Skeletal muscle tissue (tissue), 4 donors: ENCODE data around the gene DNAJC1. TPM values are rescaled to one million over a fixed set of nuclear protein-coding genes. Genes with fewer than 3 reads are reported as not detected.
"Not testable (repeated sequence)": the region's sequence is repeated elsewhere in the genome, so short reads cannot be mapped to it uniquely, and the experiment has no call there.

Source experiments
- H3K27ac ChIP-seq: one replicate; pipeline ENCODE4 v1.7.0; 2013; ENCODE audit warnings: mild to moderate bottlenecking, low read depth, low read length, inconsistent platforms
- H3K27me3 ChIP-seq, 3 donors: one replicate each; pipeline ENCODE4 v1.7.0; 2013; ENCODE audit warnings: low read length in 3 of 3; ENCODE audit not compliant: control insufficient read depth in 3 of 3, insufficient read depth in 3 of 3
- H3K36me3 ChIP-seq, 3 donors: one replicate each; pipeline ENCODE4 v1.7.0; 2013; ENCODE audit warnings: low read length in 3 of 3; ENCODE audit not compliant: control insufficient read depth in 3 of 3, insufficient read depth in 3 of 3
- H3K4me1 ChIP-seq, 3 donors: one replicate each; pipeline ENCODE4 v1.7.0; 2013; ENCODE audit warnings: low read length in 3 of 3, mild to moderate bottlenecking in 3 of 3; ENCODE audit not compliant: control insufficient read depth in 3 of 3, insufficient read depth in 3 of 3
- H3K4me3 ChIP-seq, 3 donors: one replicate each; pipeline ENCODE4 v1.7.0; 2013; ENCODE audit warnings: low read length in 3 of 3
- H3K9ac ChIP-seq, 3 donors: one replicate each; pipeline ENCODE4 v1.7.0; 2013; ENCODE audit warnings: low read length in 3 of 3, mild to moderate bottlenecking in 3 of 3, moderate library complexity in 2 of 3, low read depth in 1 of 3
- H3K9me3 ChIP-seq, 3 donors: one replicate each; pipeline ENCODE4 v1.7.0; 2013; ENCODE audit warnings: low read length in 3 of 3; ENCODE audit not compliant: control insufficient read depth in 3 of 3
- total RNA-seq: library from RNA; depleted of rRNA; stranded (reverse); fragments of >200 nt; gene quantifications from one replicate; pipeline ENCODE4 v1.2.3, GENCODE V29; 2014
- donor health status: Osteomylitis.

The DNAJC1 gene
- total RNA-seq, 1 donor from 2014 or later: 9.9 TPM

DNA sequence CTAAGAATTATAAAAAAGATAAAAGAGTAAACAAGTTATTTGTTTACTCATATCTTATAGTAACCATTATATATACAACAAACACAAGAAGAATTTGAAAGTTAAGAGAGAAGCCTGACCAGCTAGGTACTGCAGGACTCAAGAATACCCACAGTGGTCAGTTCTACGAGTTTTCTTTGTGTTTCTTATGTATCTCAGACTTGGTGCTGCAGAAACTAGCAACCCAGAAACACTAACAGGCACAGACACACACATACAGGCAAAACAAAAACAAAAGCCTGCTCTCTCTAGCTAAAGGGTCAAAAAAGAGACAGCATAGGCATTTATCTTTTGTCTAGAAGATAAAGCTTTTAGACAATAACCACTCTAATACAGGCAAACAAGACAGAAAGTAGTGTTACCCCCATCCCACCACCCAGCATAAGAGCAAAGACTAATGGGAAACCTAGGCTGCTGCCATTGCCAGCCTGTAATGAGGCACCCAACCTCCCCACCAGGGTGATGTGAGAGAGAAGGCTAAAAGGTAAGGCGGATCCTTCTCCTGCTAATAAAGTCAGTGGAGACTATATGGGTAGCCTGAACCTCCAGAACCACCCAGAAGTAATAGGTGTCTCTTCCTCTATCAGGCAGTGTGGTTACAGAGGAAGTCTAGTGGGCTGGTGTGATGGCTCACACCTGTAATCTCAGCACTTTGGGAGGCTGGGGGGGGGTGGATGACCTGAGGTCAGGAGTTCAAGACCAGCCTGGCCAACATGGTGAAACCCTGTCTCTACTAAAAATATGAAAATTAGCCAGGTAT lies 113.9 kb downstream of the DNAJC1 start:
- Histone ChIP-seq H3K9me3 (peaks cover 0 to 3% (median 2%) of the 10 kb centered on the region in 3 donors), H3K4me3 (no peak overlapping the region), H3K27ac (no peak overlapping the region), H3K36me3 (peaks cover 0 to 2% (median 2%) of the 10 kb centered on the region in 3 donors), H3K4me1 (no peaks in the 10 kb centered on the region), H3K27me3 (no peaks in the 10 kb centered on the region), H3K9ac (no peak overlapping the region)

DNA sequence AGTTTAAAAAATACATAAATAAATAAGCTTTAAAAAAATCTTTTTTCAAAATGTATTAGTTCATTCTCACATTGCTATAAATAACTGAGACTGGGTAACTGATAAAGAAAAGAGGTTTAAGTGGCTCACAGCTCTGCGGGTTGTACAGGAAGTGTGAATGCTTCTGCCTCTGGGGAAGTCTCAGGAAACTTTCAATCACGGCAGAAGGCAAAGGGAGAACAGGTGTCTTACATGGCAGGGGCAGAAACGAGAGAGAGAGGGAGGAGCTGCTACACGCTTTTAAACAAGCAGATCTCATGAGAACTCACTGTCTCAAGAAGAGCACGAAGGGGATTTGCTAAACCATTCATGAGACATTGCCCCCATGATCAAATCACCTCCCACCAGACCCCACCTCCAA lies 114.6 kb downstream of the DNAJC1 start:
- Histone ChIP-seq H3K9ac (no peak overlapping the region), H3K4me3 (no peak overlapping the region), H3K27ac (no peak overlapping the region), H3K36me3 (no peaks in the 10 kb centered on the region), H3K27me3 (no peaks in the 10 kb centered on the region), H3K4me1 (no peaks in the 10 kb centered on the region), H3K9me3 (peaks cover 0 to 3% (median 2%) of the 10 kb centered on the region in 3 donors)

DNA sequence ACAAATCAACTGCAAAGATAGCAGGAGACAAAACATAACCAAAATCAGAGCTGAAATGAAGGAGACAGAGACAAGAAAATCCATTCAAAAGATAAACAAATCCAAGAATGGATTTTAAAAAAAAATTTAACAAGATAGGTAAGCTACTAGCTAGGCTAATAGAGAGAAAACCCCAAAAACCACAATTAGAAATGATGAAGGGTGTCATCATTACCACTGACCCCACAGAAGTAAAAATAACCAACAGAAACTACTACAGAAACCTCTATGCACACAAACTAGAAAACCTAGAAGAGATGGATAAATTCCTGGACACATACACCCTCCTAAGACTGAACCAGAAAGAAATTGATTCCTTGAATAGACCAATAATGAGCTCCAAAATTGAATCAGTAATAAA lies 117.6 kb downstream of the DNAJC1 start:
- Histone ChIP-seq H3K27ac (no peak overlapping the region), H3K9me3 (no peaks in the 10 kb centered on the region), H3K36me3 (peaks cover 0 to 1% (median 0%) of the 10 kb centered on the region in 3 donors), H3K4me1 (no peaks in the 10 kb centered on the region), H3K27me3 (no peaks in the 10 kb centered on the region), H3K4me3 (no peak overlapping the region), H3K9ac (no peak overlapping the region)

DNA sequence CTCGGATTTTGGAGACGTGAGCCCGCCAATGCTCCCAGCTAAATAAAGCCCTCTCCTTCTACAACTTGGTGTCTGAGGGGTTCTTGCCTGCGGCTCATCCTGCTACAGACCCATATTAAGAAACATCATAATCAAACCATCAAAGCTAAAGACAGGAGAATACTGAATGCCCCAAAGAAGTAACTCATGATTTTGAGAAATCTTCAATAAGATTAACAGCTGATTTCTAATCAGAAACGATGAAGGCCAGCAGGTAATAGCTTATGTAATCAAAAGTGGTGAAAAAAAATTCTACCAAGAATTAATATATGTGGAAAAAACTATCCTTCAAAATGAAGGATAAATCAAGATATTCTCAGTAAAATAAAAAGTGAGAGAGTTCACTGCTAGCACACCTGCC lies 130.3 kb downstream of the DNAJC1 start:
- H3K4me1 ChIP-seq: no peaks in the 10 kb centered on the region
- peaks cover 0 to 4% (median 0%) of the 10 kb centered on the region in 3 donors for H3K36me3 ChIP-seq
- H3K9ac ChIP-seq: no peak overlapping the region
- no peaks in the 10 kb centered on the region for H3K27me3 ChIP-seq
- H3K4me3 ChIP-seq: no peak overlapping the region
- no peak overlapping the region for H3K27ac ChIP-seq
- H3K9me3 ChIP-seq: peaks cover 0 to 3% (median 2%) of the 10 kb centered on the region in 3 donors

- not testable (repeated sequence) for H3K27me3 ChIP-seq, H3K4me3 ChIP-seq, H3K9ac ChIP-seq, H3K4me1 ChIP-seq, H3K36me3 ChIP-seq, H3K9me3 ChIP-seq, H3K27ac ChIP-seq
These were observed 130.8 kb downstream of the DNAJC1 start for GRCh38 chr10:21872771-21873170.

DNA sequence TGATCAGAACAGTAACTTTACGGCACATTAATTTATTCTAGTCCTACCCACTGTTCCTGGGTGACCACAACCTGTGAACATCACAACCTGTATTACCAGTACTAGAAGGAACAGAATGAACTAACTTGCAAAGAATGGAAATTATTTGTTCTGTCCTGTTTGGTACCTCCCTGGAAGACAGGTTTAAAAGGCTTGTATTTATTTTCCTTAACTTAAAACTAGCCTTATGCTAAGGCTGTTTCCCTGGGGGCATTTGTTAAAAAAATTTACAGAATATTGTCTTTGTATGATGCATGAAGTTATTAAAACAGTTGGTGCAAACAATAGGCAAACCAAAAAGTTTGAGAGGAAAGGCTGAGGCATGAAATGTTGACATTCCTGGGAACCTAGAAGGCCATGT lies 132.7 kb downstream of the DNAJC1 start:
- H3K36me3 ChIP-seq: peaks cover 0 to 5% (median 4%) of the 10 kb centered on the region in 3 donors
- no peak overlapping the region for H3K27ac ChIP-seq
- no peaks in the 10 kb centered on the region for H3K27me3 ChIP-seq
- no peaks in the 10 kb centered on the region for H3K4me1 ChIP-seq
- peaks cover 0 to 3% (median 2%) of the 10 kb centered on the region in 3 donors for H3K9me3 ChIP-seq
- no peak overlapping the region for H3K9ac ChIP-seq
- no peak overlapping the region for H3K4me3 ChIP-seq

DNA sequence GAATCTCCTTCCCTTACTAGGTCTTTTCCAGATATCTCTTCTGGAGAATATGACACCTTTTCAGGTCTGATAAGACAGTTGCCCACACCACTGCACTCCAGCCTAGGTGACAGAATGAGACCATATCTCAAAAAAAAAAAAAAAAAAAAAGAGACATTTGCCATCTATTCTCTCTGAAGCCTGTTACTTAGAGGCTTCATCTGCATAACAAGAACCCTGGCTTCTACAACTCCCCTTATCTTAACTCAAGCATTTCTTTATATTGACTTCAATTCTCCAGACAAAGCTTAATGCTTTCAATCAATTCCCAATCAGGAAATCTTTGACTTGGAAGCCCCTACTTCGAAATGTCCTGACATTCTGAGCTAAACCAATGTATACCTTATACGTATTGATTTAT lies 134.4 kb downstream of the DNAJC1 start:
- not testable (repeated sequence) for H3K27ac ChIP-seq, H3K9me3 ChIP-seq

GRCh38 chr10:21860718-21861117 lies 142.8 kb downstream of the DNAJC1 start:
- H3K4me1 ChIP-seq: no peaks in the 10 kb centered on the region
- no peak overlapping the region for H3K4me3 ChIP-seq
- H3K36me3 ChIP-seq: no peaks in the 10 kb centered on the region
- no peak overlapping the region for H3K27ac ChIP-seq
- H3K9me3 ChIP-seq: no peaks in the 10 kb centered on the region
- H3K9ac ChIP-seq: no peak overlapping the region
- no peaks in the 10 kb centered on the region for H3K27me3 ChIP-seq

More for the DNA sequence above, 134.4 kb downstream of the DNAJC1 start:
- not testable (repeated sequence) for H3K27me3 ChIP-seq, H3K36me3 ChIP-seq, H3K9ac ChIP-seq, H3K4me3 ChIP-seq, H3K4me1 ChIP-seq

DNA sequence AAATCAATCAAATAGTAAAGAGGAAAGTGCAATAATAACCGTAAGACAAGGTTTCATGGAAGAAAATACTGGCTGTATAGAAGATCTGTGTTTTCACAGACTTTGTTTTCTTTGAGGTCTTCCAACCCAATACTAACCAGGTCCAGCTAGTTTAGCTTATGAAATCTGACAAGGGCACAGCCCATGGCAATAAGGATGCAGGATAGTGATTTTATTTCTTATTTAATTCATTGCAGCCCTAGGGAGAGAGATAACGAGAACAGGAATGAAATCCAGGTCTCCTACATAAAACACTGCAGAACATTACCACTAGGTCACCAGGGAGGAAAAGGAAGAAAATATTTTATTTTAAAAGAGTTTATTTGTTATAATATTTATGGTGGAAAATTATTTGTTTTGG lies 145.1 kb downstream of the DNAJC1 start:
- Histone ChIP-seq H3K4me1 (no peaks in the 10 kb centered on the region), H3K27me3 (no peaks in the 10 kb centered on the region), H3K4me3 (no peak overlapping the region), H3K9me3 (no peaks in the 10 kb centered on the region), H3K27ac (no peak overlapping the region), H3K9ac (no peak overlapping the region), H3K36me3 (no peaks in the 10 kb centered on the region)

GRCh38 chr10:21849607-21850006 lies 153.9 kb downstream of the DNAJC1 start:
- Histone ChIP-seq H3K36me3 (no peaks in the 10 kb centered on the region), H3K27me3 (no peaks in the 10 kb centered on the region), H3K4me1 (no peaks in the 10 kb centered on the region), H3K9me3 (peaks cover 0 to 2% (median 0%) of the 10 kb centered on the region in 3 donors), H3K4me3 (no peak overlapping the region), H3K9ac (no peak overlapping the region), H3K27ac (no peak overlapping the region)
